SH-SY5Y (cell line): ENCODE data around the gene TLE6.

Experiments
- GATA2 ChIP-seq: IDR thresholded peaks from 2 replicates; pipeline ENCODE4 v1.6.1; 2011; ENCODE audit warnings: mild to moderate bottlenecking, low read depth, low read length
- GATA3 ChIP-seq: IDR thresholded peaks from 2 replicates; pipeline ENCODE4 v1.6.1; 2011; ENCODE audit warnings: low read depth, mild to moderate bottlenecking, low read length, moderate library complexity

GRCh38 chr19:3020321-3020960 lies 43.1 kb downstream of the TLE6 start:
- no peak for TF ChIP-seq GATA2
- no peak for TF ChIP-seq GATA3
